Urothelium cell line (cell line): ENCODE data around the gene SMAD1.

Experiments
- DNase-seq: peaks from one replicate; pipeline ENCODE4 v3.0.0; 2011; ENCODE audit warnings: low spot score, mixed read lengths
- FAIRE-seq: peaks from 2 replicates; lab custom pipeline; 2011; peaks lifted over from hg19 to GRCh38; lab: Jason Lieb, UNC

Gene SMAD1

DNA sequence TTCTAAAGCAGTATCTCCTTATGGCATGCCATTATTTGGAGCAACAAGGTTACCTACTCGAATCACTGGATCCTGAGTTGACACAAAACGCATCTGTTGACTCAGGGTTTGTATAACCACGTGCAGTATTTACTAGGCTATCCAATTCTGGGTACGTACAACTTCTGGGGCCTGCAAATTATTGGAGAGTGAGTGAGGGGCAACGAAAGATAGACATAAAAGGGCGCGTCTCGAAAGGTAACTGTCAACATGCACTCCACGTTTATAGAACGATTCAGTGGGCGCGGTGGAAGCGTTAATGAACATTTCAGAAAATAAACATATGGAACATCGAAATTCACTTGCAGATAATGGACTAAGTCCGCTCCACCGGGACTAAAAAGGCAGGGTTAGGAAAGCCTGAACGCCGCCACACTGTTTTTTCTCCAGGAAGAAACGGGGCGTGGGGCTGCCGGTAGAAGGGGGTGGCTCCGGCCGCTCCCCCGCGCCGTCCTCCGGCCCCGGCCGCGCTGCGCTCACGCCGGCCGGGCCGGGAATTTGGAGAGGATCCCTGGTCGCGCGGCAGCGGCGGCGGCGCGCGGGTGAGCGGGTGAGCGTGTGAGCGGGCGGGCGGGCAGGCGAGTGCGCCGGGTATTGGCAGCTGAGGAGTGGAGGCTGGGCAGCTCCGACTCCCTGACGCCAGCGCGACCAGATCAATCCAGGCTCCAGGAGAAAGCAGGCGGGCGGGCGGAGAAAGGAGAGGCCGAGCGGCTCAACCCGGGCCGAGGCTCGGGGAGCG, at the start of gene SMAD1:
SMAD1 (plus strand) TSS at position 690 of the 778 bp plus-strand sequence. CDS start 32,761 bp downstream, outside the sequence.
- peak; percentile 76 for DNase-seq
- no peak for FAIRE-seq

DNA sequence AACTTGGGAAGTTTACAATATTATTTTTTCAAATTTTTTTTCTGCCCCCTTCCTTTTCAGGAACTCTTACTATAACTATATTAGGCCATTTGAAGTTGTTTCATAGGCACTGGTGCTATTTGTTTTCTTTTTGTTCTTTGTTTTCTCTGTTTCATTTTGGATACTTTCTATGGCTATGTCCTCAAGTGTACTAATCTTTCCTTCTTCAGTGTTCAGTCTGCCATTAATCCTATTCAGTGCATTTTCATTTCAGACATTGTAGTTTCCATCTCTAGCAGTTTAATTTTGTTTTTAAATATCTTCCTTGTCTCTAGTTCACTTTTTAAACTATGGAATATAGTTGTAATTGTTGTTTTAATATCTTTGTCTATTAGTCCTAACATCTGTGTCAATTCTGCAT, 48.0 kb upstream of the SMAD1 start:
- FAIRE-seq (no peak), DNase-seq (no peak)

DNA sequence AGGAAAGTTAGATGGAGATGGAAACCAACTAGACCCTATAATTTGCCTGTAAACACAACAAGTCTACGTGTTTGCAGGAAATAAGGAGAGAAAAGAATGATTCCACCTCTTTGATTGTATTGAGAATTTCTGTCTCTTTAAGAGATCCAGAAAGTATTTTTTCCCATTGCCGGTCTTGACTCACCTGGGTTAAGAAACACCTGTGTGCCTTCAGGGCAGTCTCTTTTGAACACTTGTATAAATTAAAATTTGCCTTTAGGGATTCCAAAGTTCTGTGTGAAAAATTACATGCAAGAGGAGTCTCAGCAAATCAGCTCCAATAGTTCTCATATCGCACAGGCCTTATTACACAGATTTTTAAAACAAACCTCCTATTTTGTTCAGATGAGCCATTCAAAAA, 46.0 kb upstream of the SMAD1 start:
- FAIRE-seq (no peak), DNase-seq (no peak)

DNA sequence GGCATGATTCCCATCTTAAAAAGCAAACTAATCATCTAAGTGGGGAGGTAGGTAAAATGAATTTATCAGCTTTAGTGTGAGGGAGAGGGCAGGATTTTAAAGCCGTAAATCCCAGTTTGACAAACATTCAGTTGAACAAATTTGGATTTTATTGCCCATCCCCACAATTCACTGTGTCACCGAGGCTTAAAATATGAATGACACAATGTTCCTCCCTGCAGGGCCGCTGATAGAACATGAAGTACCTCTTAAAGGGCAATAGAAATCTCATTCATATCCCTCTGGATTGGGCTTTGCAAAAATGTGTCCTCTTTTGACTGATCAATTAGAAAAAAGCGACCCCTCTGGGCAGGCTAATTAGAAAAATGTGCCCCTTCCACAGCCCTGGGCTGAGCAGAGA, 45.5 kb upstream of the SMAD1 start:
- DNase-seq (no peak), FAIRE-seq (no peak)

DNA sequence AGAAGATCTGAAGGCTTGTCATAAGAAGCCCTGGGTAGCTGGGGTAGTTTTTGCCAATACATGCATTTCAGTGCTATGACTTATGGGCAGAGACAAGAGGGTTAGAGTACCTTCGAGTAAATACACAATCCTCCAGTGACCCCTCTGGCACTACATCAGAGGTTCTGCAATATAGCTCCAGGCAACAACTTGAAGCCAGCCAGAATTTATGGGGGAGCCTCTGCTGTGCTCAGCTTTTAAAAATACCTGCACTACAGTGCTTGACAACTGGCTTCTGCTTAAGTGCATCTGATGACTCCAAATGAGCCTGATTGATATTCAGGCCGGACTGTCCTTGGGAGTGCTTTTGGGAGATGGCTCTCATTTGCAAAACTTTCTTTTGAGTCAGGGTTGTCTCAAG, 44.9 kb upstream of the SMAD1 start:
- FAIRE-seq (no peak), DNase-seq (no peak)

DNA sequence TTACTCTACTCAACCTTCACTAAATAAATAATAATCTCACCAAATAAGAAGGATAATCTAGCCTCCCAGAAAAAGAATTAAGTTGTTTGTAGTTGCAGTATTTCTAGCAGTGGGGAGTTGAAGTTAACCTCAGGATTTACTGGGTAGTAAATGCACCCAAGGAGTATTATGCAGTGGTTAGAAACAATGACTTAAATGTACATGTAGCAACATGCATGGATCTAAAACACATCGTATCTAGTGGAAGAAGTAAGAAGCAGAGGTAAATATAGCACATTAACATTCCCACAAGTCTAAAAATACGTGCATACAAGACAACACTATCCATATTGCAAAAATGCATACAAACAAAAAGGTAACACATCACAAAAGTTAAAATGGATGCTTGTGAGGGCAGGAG, 44.2 kb upstream of the SMAD1 start:
- no peak for DNase-seq
- FAIRE-seq, result no peak

DNA sequence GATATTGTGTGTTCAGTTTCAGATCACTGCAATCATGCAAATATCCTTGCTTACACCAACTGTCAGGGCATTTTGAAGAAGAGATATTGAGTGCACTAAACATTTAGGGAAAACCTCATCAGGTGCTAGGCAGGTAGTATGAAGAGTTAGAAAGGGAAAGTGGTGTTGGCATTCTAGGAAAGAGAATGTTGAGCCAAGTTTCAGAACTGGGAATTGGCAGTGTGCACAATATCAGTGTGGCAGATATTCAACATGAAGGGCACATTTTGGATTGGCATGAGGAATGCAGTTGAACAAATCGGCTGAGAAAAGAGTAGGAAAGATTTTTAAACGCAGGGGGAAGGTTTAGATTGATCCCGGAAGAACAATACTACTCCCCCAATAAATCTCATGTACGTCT, 43.4 kb upstream of the SMAD1 start:
- no peak for FAIRE-seq

DNA sequence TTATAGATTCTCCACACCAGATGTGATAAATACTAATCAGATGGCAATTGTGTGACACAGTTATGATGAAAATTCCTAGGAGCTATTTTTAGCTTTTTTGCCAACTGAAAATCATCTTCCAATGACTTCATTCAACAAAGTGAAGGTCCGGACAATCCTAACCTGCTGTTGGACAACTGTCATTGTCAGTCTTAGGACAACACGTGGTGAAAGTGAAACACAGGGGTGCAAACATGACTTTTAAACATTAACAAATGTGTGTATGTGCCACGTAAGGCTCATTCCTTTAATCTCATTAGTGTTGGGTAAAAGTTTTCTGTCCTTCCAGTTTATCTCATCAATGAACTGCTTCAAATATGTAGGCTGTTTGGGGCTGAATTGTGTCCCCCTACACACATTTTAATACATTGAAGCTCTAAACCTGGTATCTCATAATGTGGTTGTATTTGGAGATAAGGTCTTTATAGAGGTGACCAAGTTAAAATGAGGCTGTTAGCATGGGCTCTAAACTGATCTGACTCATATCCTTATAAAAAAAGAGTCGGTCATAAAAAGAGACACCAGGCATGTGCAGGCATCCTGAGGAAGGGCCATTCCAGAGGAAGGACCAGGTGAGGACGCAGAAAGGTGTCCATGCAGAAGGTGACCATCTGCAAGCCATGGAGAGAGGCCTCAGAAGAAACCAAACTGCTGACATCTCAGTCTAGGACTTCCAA, 41.2 kb upstream of the SMAD1 start:
- FAIRE-seq (no peak), DNase-seq (no peak)

More for the DNA sequence above, 43.4 kb upstream of the SMAD1 start:
- no peak for DNase-seq

DNA sequence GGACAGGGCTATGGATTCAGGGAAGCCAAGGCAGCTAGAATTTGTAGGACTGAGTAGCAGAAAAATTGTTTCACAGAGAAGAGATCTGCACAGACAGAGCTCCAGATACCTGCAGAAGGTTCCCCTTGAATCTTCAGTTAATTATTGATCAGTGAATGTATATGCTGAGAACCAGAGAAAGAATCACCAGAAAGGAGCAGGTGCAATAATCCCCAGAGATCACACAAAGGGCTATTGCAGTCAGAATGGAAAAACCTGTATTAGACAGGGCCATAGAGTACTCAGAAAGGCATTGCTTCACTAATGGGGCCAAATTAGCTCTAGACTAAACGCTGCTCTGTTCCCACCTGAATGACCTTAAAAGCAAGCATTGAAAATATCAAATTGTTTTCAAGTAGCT, 35.5 kb upstream of the SMAD1 start:
- no peak for DNase-seq
- no peak for FAIRE-seq

DNA sequence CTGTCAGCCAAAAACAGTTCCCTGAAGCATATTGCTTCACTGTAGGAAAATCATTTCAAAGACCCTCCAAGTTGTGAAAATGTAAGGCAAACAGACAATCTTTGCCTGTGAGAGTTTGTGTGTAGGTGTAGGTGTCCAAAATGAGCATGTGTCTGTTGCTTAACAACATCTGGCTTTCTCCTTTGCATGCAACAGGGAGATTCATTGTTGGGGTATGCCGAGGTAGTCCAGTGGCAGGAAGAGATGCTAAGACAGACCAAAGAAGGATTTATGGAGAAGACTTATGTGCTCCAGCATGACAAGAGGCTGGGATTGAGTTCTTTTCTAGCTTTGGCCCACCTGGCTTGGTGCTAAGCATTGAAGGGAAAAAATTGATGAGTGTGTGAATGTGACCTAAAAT, 29.8 kb upstream of the SMAD1 start:
- FAIRE-seq (no peak), DNase-seq (no peak)

DNA sequence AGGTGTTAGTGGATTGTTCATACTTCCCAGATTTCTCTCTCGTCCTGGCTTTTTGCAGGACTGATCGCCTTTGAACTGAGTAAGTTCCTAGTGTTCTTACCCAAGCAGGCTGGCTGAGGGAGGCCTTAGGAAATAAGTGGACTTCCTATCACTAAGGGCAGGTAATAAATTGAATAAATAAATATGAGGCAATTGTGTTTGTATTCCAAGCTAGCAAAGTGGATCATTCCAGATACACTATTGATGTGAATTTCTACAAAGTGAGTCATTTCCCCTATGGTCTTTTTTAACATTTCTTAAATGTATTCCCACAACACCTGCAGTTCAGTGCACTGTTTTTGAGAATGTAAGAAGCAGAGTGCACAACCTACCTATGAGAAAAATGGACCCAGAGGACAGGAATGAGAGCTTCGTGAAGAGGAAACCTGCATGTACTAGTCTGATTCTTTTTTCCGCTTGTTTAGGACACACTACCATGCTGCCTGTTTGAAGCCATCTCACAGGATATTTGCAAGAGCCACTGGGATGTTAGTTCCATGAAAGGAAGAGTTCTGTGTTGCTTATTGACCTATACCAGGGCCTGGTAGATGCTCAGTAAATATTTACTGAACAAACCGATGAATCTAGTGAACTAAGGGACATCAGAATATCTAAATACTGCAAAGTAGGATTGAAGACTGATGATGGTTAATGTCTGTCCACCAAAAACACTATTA, 29.0 kb upstream of the SMAD1 start:
- FAIRE-seq (no peak), DNase-seq (peak; percentile 4)

DNA sequence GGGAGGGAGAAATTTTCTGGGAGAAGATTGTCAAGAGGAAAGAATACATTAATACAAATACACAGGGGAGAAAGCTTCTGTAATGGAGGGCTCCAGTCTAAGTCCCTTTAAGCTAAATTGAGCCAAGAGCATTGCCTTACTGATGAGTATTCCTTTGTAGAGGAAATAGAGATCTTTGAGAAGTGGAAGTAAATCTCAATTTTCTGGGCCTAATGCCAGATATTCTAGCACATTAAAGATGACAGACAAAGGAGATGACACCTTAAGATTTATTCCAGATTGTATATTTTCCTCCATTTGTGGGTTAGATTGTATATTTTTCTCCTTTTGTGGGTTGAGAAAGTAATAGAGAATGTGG, 28.5 kb upstream of the SMAD1 start:
- DNase-seq (no peak), FAIRE-seq (no peak)

DNA sequence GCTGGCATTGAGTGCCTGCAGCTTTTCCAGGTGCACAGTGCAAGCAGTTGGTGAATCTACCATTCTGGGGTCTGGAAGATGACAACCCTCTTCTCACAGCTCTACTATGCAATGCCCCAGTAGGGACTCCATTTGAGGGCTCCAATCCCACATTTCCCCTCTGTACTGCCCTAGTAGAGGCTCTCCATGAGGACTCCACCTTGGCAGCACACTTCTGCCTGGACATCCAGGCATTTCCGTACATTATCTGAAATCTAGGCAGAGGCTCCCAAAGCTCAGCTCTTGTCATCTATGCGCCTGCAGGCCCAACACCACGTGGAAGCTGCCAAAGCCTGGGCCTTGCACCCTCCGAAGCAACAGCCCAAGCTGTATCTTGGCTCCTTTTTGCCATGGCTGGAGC, 8.4 kb upstream of the SMAD1 start:
- DNase-seq, result no peak
- no peak for FAIRE-seq

DNA sequence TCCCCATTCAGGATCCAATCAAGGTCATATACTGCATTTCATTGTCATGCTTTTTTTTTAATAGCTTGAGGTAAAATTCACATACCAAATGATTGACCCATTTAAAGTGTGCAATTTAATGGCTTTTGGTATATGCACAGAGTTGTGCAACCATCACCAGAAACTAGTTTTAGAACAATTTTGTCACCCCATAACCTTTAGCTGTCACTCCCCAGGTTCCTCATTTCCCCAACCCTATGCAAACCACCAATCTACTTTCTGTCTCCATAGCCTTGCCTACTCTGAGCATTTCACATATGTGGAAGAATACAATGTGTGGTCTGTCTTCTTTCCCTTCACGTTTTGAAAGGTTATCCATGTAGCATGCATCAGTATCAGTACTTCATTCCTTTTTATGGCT, 1.4 kb upstream of the SMAD1 start:
- no peak for DNase-seq
- FAIRE-seq, result no peak

DNA sequence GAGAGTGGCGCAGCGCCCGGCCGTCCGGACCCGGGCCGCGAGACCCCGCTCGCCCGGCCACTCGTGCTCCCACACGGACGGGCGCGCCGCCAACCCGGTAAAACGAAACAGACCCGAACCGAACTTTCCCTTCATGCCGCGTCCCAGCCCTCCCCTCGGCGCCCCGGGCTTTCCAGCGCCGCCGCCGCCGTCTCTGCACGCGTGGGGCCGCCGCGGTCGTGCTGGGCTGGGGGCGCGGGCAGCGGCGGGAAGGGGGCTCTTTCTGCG, 222 bp downstream of the SMAD1 start:
- FAIRE-seq (no peak), DNase-seq (no peak)

DNA sequence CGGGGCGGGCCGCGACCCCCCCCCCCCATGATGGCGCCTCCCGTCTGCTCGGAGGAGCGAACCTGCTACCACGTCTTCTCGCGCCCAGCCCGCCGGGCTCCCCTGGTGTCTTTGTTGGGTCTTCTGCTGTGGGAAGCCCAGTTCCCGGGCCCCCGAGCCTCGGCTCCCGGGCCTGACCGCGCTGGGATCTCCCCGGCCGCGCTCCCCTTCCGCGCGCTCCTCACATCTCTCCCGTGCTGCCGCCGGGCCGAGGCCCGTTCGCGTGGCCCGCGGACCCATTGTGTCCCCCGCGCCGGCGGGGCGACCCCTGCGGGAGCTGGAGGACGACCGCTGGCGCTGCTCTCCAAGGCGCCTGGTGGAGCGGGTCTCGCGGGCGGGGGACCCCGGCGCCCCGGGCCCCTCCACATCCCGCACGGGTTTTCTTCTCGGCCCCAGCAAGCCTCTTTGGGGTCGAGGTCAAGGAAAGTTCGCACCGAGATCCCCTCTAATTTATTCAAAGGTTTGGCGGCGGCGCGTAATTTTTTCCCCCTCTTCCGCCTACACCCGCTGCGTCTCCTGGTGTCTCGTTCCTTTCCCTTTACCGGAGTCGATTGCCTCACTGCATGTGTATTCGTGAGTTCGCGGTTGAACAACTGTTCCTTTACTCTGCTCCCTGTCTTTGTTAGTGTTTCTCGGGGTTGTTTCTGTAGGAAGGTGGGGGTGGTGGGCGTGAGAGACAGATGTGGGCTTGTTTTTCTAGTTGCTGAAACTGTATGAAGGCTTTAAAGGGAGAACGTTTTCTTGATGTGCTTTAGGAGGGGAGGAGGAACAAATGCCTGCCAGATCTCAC, 770 bp downstream of the SMAD1 start:
- FAIRE-seq (no peak), DNase-seq (peak; percentile 43)

DNA sequence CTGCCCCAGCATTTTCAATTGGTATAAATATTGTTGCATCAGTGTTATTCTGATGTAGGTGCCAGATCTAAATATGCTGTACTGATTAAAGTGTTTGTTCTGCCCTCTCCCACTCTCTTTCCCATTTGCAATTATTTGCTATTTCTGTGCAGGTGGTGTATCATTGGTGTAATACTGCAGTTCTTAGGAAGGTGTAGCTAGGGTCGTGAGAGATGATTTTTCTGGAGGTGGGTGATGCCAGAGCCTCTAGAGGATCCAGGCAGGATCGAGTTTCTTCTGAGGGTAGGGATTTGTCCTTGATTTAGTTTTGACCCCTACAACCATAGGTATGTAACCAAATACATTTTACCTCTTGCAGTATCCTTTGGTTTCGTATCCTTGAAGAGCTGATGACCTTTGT, 1.9 kb downstream of the SMAD1 start:
- FAIRE-seq (no peak), DNase-seq (no peak)

DNA sequence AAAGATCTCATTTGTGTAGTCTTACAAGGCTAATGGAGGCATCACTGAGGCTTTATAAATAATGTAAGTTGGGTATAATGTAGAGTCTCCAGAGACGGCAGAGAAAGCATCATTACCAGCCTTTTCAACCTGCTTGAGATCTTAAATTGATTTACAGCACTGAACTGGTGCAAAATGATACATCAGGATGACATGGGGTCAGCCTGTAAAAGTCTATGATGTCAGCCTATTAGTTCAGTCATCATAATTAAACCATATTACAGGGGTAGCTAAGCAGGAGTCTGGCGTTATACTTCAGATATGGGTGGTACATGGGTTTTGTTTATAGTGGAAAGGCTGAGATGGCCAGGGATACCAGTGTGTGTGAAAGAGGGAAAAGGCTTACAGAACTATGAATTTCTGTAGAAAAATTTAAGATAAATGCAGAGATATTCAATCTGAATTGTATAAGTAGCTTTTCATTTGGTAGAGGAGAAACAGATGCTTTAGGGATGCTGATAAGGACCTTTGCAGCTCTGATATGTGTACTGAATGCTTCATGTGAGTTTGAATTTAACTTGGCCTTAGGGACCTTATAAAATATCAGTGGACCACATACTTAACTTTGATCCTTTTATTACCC, 2.7 kb downstream of the SMAD1 start:
- FAIRE-seq (no peak), DNase-seq (no peak)

DNA sequence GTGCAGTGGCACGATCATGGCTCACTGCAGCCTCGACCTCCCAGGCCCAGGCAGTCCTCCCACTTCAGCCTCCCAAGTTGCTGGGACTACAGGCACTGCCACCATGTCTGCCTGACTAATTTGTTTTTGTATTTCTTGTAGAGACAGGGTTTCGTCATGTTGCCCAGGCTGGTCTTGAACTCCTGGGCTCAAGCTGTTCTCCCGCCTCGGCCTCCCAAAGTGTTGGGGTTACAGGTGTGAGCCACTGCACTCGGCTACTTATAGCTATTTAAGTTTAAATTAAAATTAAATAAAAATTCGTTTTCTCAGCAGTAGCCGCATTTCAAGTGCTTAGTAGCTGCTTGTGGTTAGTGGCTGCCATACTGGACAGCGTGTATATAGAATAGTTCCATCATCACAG, 3.5 kb downstream of the SMAD1 start:
- DNase-seq (no peak), FAIRE-seq (no peak)

DNA sequence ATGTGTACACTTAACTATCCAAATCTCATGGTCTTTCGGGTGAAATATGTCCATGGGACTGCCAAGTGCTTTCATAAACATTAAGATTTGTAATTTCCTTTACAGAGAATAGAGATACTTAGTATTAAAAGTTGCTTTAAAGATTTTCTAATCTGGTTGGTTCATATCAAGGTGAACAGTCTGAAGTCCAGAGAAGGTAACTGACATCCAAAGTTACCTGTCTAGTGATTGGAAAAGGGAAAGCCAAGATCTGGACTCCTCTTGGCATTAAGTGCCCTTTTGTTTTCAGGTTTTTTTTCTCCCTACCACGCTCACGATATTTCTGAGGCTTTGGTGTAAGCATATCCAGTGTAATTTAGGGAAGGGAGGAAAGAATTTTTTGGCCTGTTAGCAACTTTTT, 5.0 kb downstream of the SMAD1 start:
- DNase-seq, result no peak
- FAIRE-seq, result no peak

DNA sequence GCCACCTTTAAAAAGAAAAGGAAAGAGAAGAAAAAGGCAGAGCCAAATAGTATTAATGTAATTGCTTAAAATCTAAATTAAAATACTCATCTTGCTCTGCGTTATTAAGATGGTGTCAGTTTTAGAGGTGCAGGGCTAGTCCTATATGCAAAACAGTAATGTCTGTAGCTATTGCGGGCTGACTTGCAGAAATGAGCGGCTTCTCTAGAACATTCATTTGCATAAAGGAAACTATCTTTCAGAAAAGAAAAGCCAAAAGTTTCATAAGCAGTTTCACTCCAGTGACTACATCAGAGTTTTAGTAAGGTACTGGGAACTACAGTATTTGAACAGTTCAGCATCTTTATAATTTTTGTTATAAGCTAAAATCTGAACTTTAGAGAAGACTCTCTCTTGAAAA, 6.0 kb downstream of the SMAD1 start:
- DNase-seq (no peak), FAIRE-seq (no peak)
